ENCODE data around the gene CNIH2. TPM values are rescaled to one million over a fixed set of nuclear protein-coding genes. Genes with fewer than 3 reads are reported as not detected.
"Not testable (repeated sequence)": the region's sequence is repeated elsewhere in the genome, so short reads cannot be mapped to it uniquely, and the experiment has no call there.

Gene CNIH2
- total RNA-seq, 1 donor from 2014 or later = 21.3 TPM

DNA sequence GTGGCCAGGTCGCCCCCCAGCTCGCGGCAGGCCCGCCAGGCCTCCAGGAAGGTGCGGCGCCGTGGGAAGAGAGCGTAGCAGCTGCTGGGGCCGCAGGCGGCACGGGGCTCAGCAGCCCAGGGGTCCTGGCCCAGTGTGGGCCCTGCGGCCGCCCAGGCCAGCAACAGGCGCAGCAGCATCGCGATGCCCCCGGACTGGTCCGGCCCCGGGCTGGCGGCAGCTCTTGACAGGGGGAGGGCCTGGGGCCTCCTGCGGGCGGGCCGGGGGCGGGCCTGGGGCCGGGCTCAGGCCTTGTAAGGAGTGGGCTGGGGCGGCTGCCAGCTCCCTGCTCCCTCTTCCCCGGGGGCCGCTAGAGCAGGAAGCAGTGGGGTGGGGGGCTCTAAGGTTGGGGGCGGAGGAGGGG is 38.9 kb downstream of the CNIH2 start, which contains the start of gene CD248:
Gene CD248, minus strand, starts transcription at position 196 of the 403 bp plus-strand sequence. Its CDS starts 17 bp downstream, at position 179.
- Mint-ChIP-seq H3K4me1 (ENCODE audit: unreplicated experiment) (peaks cover 29% of the 10 kb centered on the region), H3K27me3 (peaks cover 3% of the 10 kb centered on the region), H3K36me3 (no peaks in the 10 kb centered on the region), H3K9me3 (peaks cover 6% of the 10 kb centered on the region), H3K27ac (peak within 1 kb of the TSS; percentile 62), H3K4me3 (peak within 1 kb of the TSS; percentile 78)
- TF ChIP-seq, protein P1, sequence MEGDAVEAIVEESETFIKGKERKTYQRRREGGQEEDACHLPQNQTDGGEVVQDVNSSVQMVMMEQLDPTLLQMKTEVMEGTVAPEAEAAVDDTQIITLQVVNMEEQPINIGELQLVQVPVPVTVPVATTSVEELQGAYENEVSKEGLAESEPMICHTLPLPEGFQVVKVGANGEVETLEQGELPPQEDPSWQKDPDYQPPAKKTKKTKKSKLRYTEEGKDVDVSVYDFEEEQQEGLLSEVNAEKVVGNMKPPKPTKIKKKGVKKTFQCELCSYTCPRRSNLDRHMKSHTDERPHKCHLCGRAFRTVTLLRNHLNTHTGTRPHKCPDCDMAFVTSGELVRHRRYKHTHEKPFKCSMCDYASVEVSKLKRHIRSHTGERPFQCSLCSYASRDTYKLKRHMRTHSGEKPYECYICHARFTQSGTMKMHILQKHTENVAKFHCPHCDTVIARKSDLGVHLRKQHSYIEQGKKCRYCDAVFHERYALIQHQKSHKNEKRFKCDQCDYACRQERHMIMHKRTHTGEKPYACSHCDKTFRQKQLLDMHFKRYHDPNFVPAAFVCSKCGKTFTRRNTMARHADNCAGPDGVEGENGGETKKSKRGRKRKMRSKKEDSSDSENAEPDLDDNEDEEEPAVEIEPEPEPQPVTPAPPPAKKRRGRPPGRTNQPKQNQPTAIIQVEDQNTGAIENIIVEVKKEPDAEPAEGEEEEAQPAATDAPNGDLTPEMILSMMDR (conservative IDR thresholded peaks at IDR 0.05) = no peak
- no peak for DNase-seq (ENCODE audit: extremely low spot score, unreplicated experiment)

DNA sequence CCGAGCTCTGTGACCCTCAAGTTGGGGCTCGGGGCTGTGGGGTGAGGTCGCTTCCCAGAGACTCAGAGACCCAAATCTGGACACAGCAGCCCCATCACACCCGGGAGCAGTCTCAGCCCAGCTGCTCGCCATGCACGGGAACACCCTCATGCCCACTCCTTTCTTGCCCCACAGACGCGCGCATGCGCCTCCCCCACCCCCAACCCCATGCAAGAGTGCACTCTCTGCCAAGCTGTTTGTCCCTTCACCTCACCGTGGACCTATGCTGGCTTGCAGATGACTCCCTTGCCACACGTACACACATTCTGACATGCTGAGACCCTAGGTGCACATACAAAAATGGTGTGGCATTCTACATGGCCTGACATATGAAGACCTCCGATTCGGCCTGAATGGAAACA is 39.3 kb downstream of the CNIH2 start:
- TF ChIP-seq, protein P1 (conservative IDR thresholded peaks at IDR 0.05) = no peak
- peaks cover 6% of the 10 kb centered on the region for H3K9me3 Mint-ChIP-seq
- no peaks in the 10 kb centered on the region for H3K36me3 Mint-ChIP-seq
- H3K27me3 Mint-ChIP-seq = peaks cover 3% of the 10 kb centered on the region
- H3K27ac Mint-ChIP-seq = peak overlapping the region; percentile 62
- no peak for DNase-seq (ENCODE audit: extremely low spot score, unreplicated experiment)
- peak overlapping the region; percentile 78 for H3K4me3 Mint-ChIP-seq
- peaks cover 29% of the 10 kb centered on the region for H3K4me1 Mint-ChIP-seq (ENCODE audit: unreplicated experiment)

DNA sequence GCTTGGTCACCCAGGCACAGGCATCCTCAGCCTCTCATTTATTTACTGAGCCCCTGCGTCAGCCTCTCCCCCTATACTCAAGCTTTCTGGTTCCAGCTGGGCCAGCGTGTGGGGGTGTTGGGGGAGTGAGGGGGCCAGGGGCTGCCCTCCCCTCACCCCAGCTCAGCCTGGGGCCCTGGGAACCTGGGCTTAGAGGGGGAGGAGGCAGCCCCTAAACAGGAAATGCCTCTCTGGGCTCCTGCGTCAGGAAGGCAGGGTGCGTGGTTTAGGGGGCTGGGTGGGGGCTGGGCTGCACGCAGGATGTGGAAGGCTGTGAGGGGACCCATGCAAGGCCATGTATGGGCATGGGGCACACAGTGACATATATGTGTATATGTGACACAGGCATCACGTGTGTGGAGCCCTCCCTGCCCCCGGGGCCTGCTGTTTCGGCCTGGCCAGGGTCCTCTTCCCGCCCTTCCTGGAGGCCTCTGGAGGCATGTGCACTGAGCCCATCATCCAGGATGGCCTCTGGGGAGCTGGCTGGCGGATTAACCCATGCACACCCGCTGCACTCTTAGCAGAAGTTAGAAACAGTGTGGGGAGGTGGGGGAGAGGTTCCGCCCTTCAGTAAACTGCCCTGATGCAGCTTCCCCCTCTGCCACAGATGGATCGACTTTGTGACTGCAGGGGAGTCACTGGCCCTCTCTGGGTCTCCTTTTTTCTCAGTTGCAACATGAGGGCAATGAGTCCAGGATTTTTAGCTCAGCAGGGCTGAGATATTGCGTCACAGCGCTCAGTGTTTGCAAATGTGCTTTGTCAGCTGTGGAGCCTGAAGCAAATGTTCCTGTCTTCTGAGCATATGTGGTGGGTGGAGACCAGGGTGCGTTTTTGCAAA is 40.0 kb downstream of the CNIH2 start:
- peak overlapping the region; percentile 68 for H3K27ac Mint-ChIP-seq
- peaks cover 6% of the 10 kb centered on the region for H3K9me3 Mint-ChIP-seq
- no peak for DNase-seq (ENCODE audit: extremely low spot score, unreplicated experiment)
- H3K27me3 Mint-ChIP-seq = peaks cover 3% of the 10 kb centered on the region
- peaks cover 30% of the 10 kb centered on the region for H3K4me1 Mint-ChIP-seq (ENCODE audit: unreplicated experiment)
- TF ChIP-seq, protein P1 (conservative IDR thresholded peaks at IDR 0.05) = no peak
- H3K4me3 Mint-ChIP-seq = peak overlapping the region; percentile 78
- no peaks in the 10 kb centered on the region for H3K36me3 Mint-ChIP-seq

DNA sequence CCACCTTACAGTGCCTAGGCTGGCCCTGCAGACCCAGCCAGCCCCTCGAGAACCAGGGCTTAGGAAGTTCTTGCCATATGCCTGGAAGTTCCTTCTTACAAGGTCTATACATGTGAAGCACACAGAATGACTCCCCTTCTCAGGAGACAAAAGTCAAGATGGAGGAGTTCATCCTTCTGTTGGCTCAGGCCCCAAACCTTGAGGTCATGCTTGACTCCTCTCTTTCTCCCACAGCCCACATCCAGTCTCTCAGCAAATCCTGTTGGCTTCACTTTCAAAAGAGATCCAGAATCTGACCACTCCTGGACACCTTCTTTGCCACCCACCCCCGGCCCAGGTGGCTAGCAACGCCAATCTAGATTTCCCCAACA is 40.6 kb downstream of the CNIH2 start:
- Mint-ChIP-seq H3K4me3 (no peak overlapping the region), H3K4me1 (ENCODE audit: unreplicated experiment) (peaks cover 37% of the 10 kb centered on the region), H3K9me3 (peaks cover 6% of the 10 kb centered on the region), H3K36me3 (no peaks in the 10 kb centered on the region), H3K27ac (peak overlapping the region; percentile 68), H3K27me3 (peaks cover 3% of the 10 kb centered on the region)
- no peak for DNase-seq (ENCODE audit: extremely low spot score, unreplicated experiment)
- TF ChIP-seq, protein P1 (conservative IDR thresholded peaks at IDR 0.05) = no peak

DNA sequence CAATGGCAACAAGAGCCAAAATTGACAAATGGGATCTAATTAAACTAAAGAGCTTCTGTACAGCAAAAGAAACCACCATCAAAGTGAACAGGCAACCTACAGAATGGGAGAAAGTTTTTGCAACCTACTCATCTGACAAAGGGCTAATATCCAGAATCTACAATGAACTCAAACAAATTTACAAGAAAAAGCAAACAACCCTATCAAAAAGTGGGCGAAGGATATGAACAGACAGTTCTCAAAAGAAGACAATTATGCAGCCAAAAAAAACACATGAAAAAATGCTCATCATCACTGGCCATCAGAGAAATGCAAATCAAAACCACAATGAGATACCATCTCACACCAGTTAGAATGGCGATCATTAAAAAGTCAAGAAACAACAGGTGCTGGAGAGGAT is 42.3 kb downstream of the CNIH2 start:
- H3K9me3 Mint-ChIP-seq; H3K27ac Mint-ChIP-seq; H3K36me3 Mint-ChIP-seq; DNase-seq (ENCODE audit: extremely low spot score, unreplicated experiment); H3K4me3 Mint-ChIP-seq; H3K27me3 Mint-ChIP-seq: not testable (repeated sequence)
- H3K4me1 Mint-ChIP-seq (ENCODE audit: unreplicated experiment) = peaks cover 35% of the 10 kb centered on the region

DNA sequence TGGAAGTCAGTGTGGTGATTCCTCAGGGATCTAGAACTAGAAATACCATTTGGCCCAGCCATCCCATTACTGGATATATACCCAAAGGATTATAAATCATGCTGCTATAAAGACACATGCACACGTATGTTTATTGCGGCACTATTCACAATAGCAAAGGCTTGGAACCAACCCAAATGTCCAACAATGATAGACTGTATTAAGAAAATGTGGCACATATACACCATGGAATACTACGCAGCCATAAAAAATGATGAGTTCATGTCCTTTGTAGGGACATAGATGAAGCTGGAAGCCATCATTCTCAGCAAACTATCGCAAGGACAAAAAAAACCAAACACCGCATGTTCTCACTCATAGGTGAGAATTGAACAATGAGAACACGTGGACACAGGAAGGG is 42.8 kb downstream of the CNIH2 start:
- not testable (repeated sequence) for H3K4me3 Mint-ChIP-seq; H3K36me3 Mint-ChIP-seq; DNase-seq (ENCODE audit: extremely low spot score, unreplicated experiment); H3K9me3 Mint-ChIP-seq; H3K27ac Mint-ChIP-seq; H3K27me3 Mint-ChIP-seq
- peaks cover 30% of the 10 kb centered on the region for H3K4me1 Mint-ChIP-seq (ENCODE audit: unreplicated experiment)
